ENCODE results near the gene EIF3F. TPM values are rescaled to one million over a fixed set of nuclear protein-coding genes. Genes with fewer than 3 reads are reported as not detected.

EIF3F gene, protein sequence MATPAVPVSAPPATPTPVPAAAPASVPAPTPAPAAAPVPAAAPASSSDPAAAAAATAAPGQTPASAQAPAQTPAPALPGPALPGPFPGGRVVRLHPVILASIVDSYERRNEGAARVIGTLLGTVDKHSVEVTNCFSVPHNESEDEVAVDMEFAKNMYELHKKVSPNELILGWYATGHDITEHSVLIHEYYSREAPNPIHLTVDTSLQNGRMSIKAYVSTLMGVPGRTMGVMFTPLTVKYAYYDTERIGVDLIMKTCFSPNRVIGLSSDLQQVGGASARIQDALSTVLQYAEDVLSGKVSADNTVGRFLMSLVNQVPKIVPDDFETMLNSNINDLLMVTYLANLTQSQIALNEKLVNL
- total RNA-seq (2022), result 178 and 197 TPM in 2 replicates
- percentile 75 among the genes with signal in this experiment for Bru-seq, nascent RNA
- BruChase-seq, experiment 1, labeled RNA remaining after a 6-hour chase, result percentile 85 among the genes with signal in this experiment
- percentile 74 among the genes with signal in this experiment for BruChase-seq, experiment 2, labeled RNA remaining after a 2-hour chase
- long read RNA-seq, transcript EIF3F-201 (8 exons, 1,254 nt), result major isoform, 207 of 222 reads
- long read RNA-seq, partial matches to known transcripts, result 8 of 222 reads
- long read RNA-seq, other reads (novel, unspliced or antisense), result 7 of 222 reads

- intact Hi-C loops (cut with micrococcal nuclease; ENCODE audit: unreplicated experiment), result loop anchor here (1.0 to 2.0 kb wide), 2 partner anchors 80 to 95 kb away; no protein-coding TSS in a partner anchor
Measured at GRCh38 chr11:7986768-7987559, at the start of gene EIF3F. EIF3F (plus strand) TSS chr11:7987337; CDS start chr11:7987353, 16 bp downstream.

GRCh38 chr11:7941146-7941545 is 46.0 kb upstream of the EIF3F start:
- no TSS peak for BruUV-seq (replicated peaks)
- CTCF ChIA-PET, result no interaction called here
- TF ChIP-seq CTCF (IDR thresholded peaks at IDR 0.05; ENCODE audit: unreplicated experiment), result no peak
- Mint-ChIP-seq H3K9me3 (ENCODE audit: low read depth, unreplicated experiment) (peaks cover 6% of the 10 kb centered on the region), H3K36me3 (ENCODE audit: insufficient read depth, unreplicated experiment) (no peaks in the 10 kb centered on the region), H3K27ac (ENCODE audit: unreplicated experiment) (no peak overlapping the region), H3K27me3 (ENCODE audit: unreplicated experiment) (peaks cover 44% of the 10 kb centered on the region), H3K4me1 (ENCODE audit: low read depth, unreplicated experiment) (peaks cover 9% of the 10 kb centered on the region), H3K4me3 (ENCODE audit: low read depth, unreplicated experiment) (no peak overlapping the region)
- no peak for DNase-seq
- intact Hi-C loops (cut with micrococcal nuclease; ENCODE audit: unreplicated experiment), result no loop called here

More at GRCh38 chr11:7986768-7987559, at the start of gene EIF3F:
- H3K9me3 Mint-ChIP-seq (ENCODE audit: low read depth, unreplicated experiment), result no peaks in the 10 kb centered on the region
- peak; percentile 87 for DNase-seq
- CTCF ChIA-PET, result interaction anchor here (0.6 to 2.1 kb wide), 8 partner anchors 82 to 140 kb away, joined by 3 to 37 read pairs (median 8); no protein-coding TSS in a partner anchor
- H3K4me3 Mint-ChIP-seq (ENCODE audit: low read depth, unreplicated experiment), result peak within 1 kb of the TSS; percentile 99
- H3K27me3 Mint-ChIP-seq (ENCODE audit: unreplicated experiment), result no peaks in the 10 kb centered on the region
- peak; percentile 93 for TF ChIP-seq CTCF (IDR thresholded peaks at IDR 0.05; ENCODE audit: unreplicated experiment)
- H3K36me3 Mint-ChIP-seq (ENCODE audit: insufficient read depth, unreplicated experiment), result peaks cover 30% of the 10 kb centered on the region
- peak within 1 kb of the TSS; percentile 100 for H3K27ac Mint-ChIP-seq (ENCODE audit: unreplicated experiment)
- H3K4me1 Mint-ChIP-seq (ENCODE audit: low read depth, unreplicated experiment), result peaks cover 34% of the 10 kb centered on the region
- no TSS peak for BruUV-seq (replicated peaks)

DNA sequence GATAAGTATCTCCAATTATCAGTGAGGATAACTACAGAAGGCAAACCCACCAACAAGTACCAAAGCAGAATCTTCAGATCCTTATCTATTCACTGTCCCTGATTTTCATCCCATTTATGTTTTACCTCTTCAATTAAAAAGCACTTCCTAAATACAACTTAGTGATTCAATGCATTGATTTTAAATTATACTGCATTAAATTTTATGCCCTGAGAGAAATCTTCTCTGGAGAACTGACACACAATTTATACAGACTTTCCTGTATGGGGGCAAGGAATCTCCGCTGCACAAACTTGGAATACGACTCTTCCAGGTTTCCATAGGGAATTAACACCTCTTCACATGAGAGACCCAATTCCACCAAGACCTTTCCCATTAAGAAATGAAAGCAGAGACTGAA is 45.5 kb upstream of the EIF3F start, which contains the start of gene OR10A3:
Gene OR10A3, minus strand, starts transcription at position 101 of the 400 bp plus-strand sequence. CDS start 2,188 bp downstream, outside the sequence.
- no peak for DNase-seq
- CTCF ChIA-PET, result no interaction called here
- TF ChIP-seq CTCF (IDR thresholded peaks at IDR 0.05; ENCODE audit: unreplicated experiment), result no peak
- peaks cover 44% of the 10 kb centered on the region for H3K27me3 Mint-ChIP-seq (ENCODE audit: unreplicated experiment)
- H3K36me3 Mint-ChIP-seq (ENCODE audit: insufficient read depth, unreplicated experiment), result no peaks in the 10 kb centered on the region
- no TSS peak for BruUV-seq (replicated peaks)
- peaks cover 6% of the 10 kb centered on the region for H3K9me3 Mint-ChIP-seq (ENCODE audit: low read depth, unreplicated experiment)
- H3K27ac Mint-ChIP-seq (ENCODE audit: unreplicated experiment), result no peak within 1 kb of the TSS
- H3K4me1 Mint-ChIP-seq (ENCODE audit: low read depth, unreplicated experiment), result peaks cover 4% of the 10 kb centered on the region
- H3K4me3 Mint-ChIP-seq (ENCODE audit: low read depth, unreplicated experiment), result no peak within 1 kb of the TSS
- intact Hi-C loops (cut with micrococcal nuclease; ENCODE audit: unreplicated experiment), result no loop called here

DNA sequence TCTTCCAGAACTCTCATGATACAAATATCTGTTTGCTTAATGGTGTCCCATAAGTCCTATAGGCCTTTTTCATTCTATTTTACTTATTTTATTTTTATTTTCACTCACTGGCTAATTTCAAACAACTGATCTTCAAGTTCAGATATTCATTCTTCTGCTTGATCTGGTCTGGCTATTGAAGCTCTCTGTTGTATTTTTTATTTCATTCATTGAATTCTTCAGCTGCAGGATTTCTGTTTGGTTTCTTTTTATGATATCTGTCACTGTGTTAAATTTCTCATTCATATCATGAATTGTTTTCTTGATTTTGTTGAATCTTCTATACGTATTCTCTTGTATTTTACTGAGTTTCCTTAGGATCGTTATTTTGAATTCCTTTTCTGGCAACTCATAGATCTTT is 43.0 kb upstream of the EIF3F start:
- no peak overlapping the region for H3K4me3 Mint-ChIP-seq (ENCODE audit: low read depth, unreplicated experiment)

More for the DNA sequence above, 43.0 kb upstream of the EIF3F start:
- no peaks in the 10 kb centered on the region for H3K36me3 Mint-ChIP-seq (ENCODE audit: insufficient read depth, unreplicated experiment)
- H3K4me1 Mint-ChIP-seq (ENCODE audit: low read depth, unreplicated experiment), result no peaks in the 10 kb centered on the region
- H3K27me3 Mint-ChIP-seq (ENCODE audit: unreplicated experiment), result peaks cover 53% of the 10 kb centered on the region
- BruUV-seq (replicated peaks), result no TSS peak
- DNase-seq, result no peak
- CTCF ChIA-PET, result no interaction called here
- H3K27ac Mint-ChIP-seq (ENCODE audit: unreplicated experiment), result no peak overlapping the region
- no peak for TF ChIP-seq CTCF (IDR thresholded peaks at IDR 0.05; ENCODE audit: unreplicated experiment)
- intact Hi-C loops (cut with micrococcal nuclease; ENCODE audit: unreplicated experiment), result no loop called here
- H3K9me3 Mint-ChIP-seq (ENCODE audit: low read depth, unreplicated experiment), result peaks cover 4% of the 10 kb centered on the region
